ENCODE measurements around the gene SERPIND1. TPM values are rescaled to one million over a fixed set of nuclear protein-coding genes. Genes with fewer than 3 reads are reported as not detected.

Gene SERPIND1
- total RNA-seq, 1 experiment from 2014 or later, result 0.19 TPM

DNA sequence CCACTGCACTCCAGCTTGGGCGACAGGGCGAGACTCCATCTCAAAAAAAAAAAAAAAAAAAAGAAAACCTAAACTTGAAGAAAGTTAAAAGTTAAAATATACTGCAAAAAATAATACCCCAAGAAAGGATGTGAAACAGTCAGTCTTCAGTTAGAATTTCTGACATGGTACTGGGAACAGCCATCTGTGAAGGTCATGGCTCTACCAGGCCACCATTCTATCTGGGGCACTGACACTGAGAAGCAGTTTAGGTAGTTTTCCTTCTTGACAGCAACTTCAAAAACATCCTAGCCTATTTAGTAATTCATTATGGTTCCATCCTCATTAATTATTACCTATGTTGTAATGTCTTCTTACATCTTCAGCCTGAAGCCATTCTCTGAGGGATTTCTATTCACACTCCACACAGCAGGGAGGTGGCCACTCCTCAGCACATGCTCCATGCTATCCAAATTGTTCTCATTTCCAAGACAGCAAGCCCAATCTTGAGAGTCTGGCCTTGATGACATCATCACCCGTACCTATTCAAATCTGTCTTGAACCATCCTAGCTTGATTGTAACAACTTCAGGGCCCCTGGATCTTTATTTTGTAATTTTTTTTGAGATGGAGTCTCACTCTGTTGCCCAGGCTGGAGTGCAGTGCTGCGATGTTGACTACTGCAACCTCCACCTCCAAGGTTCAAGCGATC lies 38.2 kb downstream of the SERPIND1 start:
- no peak overlapping the region for H3K27ac ChIP-seq (ENCODE audit: low read depth, low read length, poor library complexity, severe bottlenecking)
- no peaks in the 10 kb centered on the region for H3K9me3 ChIP-seq (ENCODE audit: low read depth, low read length, poor library complexity, severe bottlenecking)
- ChIA-PET CTCF (no interaction called here), POLR2A (ENCODE audit: low non-redundant PET) (no interaction called here)
- no TSS peak for BruUV-seq (replicated peaks)
- H3K36me3 ChIP-seq (ENCODE audit: insufficient read depth, low read length, poor library complexity, severe bottlenecking), result peaks cover 7% of the 10 kb centered on the region
- no peaks in the 10 kb centered on the region for H3K4me1 ChIP-seq (ENCODE audit: insufficient read depth, low read length, poor library complexity, severe bottlenecking)
- intact Hi-C loops (cut with micrococcal nuclease; ENCODE audit: unreplicated experiment), result no loop called here
- DNase-seq (ENCODE audit: low spot score), result no peak
- TF ChIP-seq, protein P1, sequence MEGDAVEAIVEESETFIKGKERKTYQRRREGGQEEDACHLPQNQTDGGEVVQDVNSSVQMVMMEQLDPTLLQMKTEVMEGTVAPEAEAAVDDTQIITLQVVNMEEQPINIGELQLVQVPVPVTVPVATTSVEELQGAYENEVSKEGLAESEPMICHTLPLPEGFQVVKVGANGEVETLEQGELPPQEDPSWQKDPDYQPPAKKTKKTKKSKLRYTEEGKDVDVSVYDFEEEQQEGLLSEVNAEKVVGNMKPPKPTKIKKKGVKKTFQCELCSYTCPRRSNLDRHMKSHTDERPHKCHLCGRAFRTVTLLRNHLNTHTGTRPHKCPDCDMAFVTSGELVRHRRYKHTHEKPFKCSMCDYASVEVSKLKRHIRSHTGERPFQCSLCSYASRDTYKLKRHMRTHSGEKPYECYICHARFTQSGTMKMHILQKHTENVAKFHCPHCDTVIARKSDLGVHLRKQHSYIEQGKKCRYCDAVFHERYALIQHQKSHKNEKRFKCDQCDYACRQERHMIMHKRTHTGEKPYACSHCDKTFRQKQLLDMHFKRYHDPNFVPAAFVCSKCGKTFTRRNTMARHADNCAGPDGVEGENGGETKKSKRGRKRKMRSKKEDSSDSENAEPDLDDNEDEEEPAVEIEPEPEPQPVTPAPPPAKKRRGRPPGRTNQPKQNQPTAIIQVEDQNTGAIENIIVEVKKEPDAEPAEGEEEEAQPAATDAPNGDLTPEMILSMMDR (conservative IDR thresholded peaks at IDR 0.05; ENCODE audit: low read depth, low read length), result no peak
- TF ChIP-seq EZH2 (IDR thresholded peaks at IDR 0.05; ENCODE audit: borderline replicate concordance, low read depth, low read length, poor library complexity, severe bottlenecking), result no peak
- no peak overlapping the region for H3K4me3 ChIP-seq (ENCODE audit: low read depth, low read length, poor library complexity, severe bottlenecking)
- H3K27me3 ChIP-seq (replicated peaks; ENCODE audit: insufficient read depth, low read depth, low read length, poor library complexity), result no peaks in the 10 kb centered on the region

DNA sequence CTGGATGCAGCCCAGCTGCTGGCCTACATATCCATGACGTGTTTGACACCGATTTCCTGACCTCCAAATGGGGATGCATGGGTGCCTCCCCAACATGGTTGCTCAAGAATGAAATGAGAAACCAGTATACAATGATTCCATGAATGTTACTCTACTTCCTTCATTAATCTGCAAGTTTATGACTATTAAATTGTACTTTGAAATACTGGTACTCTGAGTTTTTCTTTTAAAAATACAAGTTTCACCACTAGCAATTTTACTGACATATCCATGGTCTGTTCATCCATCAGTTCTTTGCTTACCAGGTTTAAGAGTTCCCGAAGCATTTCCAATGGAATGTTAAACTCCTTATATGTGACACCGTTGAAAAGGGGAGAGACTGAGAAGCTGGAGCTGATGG lies 39.1 kb downstream of the SERPIND1 start:
- ChIA-PET POLR2A (ENCODE audit: low non-redundant PET) (no interaction called here), CTCF (no interaction called here)
- no TSS peak for BruUV-seq (replicated peaks)

DNA sequence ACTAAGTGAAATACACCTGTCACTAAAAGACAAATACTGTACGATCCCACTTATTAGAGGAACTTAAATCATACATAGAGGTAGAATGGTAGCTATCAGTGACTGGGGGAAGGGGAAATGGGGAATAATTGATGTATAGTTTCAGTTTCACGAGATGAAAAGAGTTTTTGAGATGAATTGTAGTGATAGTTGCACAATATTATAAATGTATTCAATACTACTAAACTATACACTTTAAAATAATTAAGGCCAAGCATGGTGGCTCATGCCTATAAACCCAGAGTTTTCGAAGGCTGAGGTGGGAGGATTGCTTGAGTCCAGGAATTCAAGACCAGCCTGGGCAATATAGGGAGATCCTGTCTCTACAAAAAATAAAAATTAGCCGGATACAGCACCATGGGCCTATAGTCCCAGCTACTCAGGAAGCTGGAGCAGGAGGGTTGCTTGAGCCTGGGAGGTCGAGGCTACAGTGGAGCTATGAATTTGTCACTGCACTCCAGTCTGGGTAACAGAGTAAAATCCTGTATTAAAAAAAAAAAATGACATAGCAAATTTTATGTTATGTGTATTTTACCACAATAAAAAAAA lies 40.4 kb downstream of the SERPIND1 start:
- H3K36me3 ChIP-seq (ENCODE audit: insufficient read depth, low read length, poor library complexity, severe bottlenecking), result peaks cover 4% of the 10 kb centered on the region
- H3K27me3 ChIP-seq (replicated peaks; ENCODE audit: insufficient read depth, low read depth, low read length, poor library complexity), result no peaks in the 10 kb centered on the region
- intact Hi-C loops (cut with micrococcal nuclease; ENCODE audit: unreplicated experiment), result no loop called here
- no peaks in the 10 kb centered on the region for H3K9me3 ChIP-seq (ENCODE audit: low read depth, low read length, poor library complexity, severe bottlenecking)
- no peaks in the 10 kb centered on the region for H3K4me1 ChIP-seq (ENCODE audit: insufficient read depth, low read length, poor library complexity, severe bottlenecking)
- ChIA-PET CTCF (no interaction called here), POLR2A (ENCODE audit: low non-redundant PET) (no interaction called here)
- DNase-seq (ENCODE audit: low spot score), result no peak
- TF ChIP-seq, protein P1 (conservative IDR thresholded peaks at IDR 0.05; ENCODE audit: low read depth, low read length), result no peak
- no peak overlapping the region for H3K27ac ChIP-seq (ENCODE audit: low read depth, low read length, poor library complexity, severe bottlenecking)
- H3K4me3 ChIP-seq (ENCODE audit: low read depth, low read length, poor library complexity, severe bottlenecking), result no peak overlapping the region
- BruUV-seq (replicated peaks), result no TSS peak

More for the DNA sequence above, 39.1 kb downstream of the SERPIND1 start:
- peaks cover 4% of the 10 kb centered on the region for H3K36me3 ChIP-seq (ENCODE audit: insufficient read depth, low read length, poor library complexity, severe bottlenecking)
- no peak for DNase-seq (ENCODE audit: low spot score)
- H3K27ac ChIP-seq (ENCODE audit: low read depth, low read length, poor library complexity, severe bottlenecking), result no peak overlapping the region
- no peaks in the 10 kb centered on the region for H3K27me3 ChIP-seq (replicated peaks; ENCODE audit: insufficient read depth, low read depth, low read length, poor library complexity)
- no peaks in the 10 kb centered on the region for H3K4me1 ChIP-seq (ENCODE audit: insufficient read depth, low read length, poor library complexity, severe bottlenecking)
- intact Hi-C loops (cut with micrococcal nuclease; ENCODE audit: unreplicated experiment), result no loop called here
- no peaks in the 10 kb centered on the region for H3K9me3 ChIP-seq (ENCODE audit: low read depth, low read length, poor library complexity, severe bottlenecking)
- no peak for TF ChIP-seq EZH2 (IDR thresholded peaks at IDR 0.05; ENCODE audit: borderline replicate concordance, low read depth, low read length, poor library complexity, severe bottlenecking)
- TF ChIP-seq, protein P1 (conservative IDR thresholded peaks at IDR 0.05; ENCODE audit: low read depth, low read length), result no peak
- no peak overlapping the region for H3K4me3 ChIP-seq (ENCODE audit: low read depth, low read length, poor library complexity, severe bottlenecking)
